ENCODE data around the gene NCBP2L.

Gene NCBP2L

DNA sequence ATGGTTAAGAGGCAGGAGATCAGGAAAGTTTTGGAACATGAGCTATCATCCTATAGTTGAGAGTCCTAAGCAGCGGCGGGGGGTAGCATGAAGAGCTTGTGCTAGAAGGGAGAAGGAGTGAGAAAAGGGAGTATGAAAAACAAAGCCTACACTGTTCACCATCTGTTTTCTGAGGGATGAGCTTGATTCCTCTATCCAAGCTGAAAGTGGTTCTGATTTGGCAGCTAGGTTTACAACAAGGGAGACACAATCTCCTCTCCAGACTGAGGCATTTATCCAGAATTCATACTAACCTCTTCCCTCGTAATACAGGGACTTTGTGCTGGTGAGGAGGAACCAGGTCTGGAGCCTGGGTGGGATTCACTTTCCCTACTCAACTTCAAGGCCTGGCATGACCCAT is 25.5 kb upstream of the NCBP2L start:
- TF ChIP-seq, protein P1, sequence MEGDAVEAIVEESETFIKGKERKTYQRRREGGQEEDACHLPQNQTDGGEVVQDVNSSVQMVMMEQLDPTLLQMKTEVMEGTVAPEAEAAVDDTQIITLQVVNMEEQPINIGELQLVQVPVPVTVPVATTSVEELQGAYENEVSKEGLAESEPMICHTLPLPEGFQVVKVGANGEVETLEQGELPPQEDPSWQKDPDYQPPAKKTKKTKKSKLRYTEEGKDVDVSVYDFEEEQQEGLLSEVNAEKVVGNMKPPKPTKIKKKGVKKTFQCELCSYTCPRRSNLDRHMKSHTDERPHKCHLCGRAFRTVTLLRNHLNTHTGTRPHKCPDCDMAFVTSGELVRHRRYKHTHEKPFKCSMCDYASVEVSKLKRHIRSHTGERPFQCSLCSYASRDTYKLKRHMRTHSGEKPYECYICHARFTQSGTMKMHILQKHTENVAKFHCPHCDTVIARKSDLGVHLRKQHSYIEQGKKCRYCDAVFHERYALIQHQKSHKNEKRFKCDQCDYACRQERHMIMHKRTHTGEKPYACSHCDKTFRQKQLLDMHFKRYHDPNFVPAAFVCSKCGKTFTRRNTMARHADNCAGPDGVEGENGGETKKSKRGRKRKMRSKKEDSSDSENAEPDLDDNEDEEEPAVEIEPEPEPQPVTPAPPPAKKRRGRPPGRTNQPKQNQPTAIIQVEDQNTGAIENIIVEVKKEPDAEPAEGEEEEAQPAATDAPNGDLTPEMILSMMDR (conservative IDR thresholded peaks at IDR 0.05; ENCODE audit: low read depth, low read length): no peak
- DNase-seq (ENCODE audit: low read depth): no peak
- no peak overlapping the region for H3K4me3 ChIP-seq (ENCODE audit: low read depth, low read length)

DNA sequence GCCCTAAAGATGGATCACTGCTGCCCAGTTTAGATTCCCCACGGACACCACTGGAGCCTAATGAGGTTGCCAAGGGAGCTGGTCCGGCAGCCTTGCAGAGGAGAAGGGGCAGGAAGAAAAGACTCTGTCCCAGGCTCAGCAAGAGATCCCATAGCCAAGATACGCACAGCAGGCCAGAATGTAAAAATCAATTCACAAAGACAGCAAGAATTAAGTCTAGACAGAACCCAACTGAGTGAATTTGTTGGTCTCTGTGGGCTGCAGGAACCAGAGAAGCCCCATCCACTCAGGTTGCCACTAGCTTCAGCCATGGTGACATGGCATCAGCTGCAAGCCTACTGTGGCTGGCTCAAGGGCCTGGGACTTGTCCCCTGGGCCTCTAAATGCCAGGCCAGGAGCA is 24.8 kb upstream of the NCBP2L start:
- DNase-seq (ENCODE audit: low read depth): no peak
- TF ChIP-seq, protein P1 (conservative IDR thresholded peaks at IDR 0.05; ENCODE audit: low read depth, low read length): no peak
- H3K4me3 ChIP-seq (ENCODE audit: low read depth, low read length): no peak overlapping the region

DNA sequence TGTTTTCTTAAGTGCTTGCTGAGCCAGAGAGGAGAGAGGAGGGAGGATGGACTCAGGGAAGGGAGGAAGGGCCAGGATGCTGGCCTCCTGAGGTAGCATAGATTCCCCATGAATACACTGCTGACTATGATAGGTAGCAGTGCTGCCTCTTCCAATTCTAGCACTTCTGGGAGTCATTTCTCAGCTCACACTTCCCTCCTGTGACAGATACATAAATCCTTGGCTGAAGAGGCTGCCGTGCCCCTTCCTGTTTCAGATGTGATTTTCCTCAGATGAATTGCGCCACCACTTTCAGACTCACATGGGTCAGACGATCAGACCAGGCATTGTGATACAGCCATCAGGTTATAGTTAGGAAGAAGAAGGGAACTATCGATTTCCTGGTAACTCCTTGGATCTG is 24.3 kb upstream of the NCBP2L start:
- no peak for DNase-seq (ENCODE audit: low read depth)

DNA sequence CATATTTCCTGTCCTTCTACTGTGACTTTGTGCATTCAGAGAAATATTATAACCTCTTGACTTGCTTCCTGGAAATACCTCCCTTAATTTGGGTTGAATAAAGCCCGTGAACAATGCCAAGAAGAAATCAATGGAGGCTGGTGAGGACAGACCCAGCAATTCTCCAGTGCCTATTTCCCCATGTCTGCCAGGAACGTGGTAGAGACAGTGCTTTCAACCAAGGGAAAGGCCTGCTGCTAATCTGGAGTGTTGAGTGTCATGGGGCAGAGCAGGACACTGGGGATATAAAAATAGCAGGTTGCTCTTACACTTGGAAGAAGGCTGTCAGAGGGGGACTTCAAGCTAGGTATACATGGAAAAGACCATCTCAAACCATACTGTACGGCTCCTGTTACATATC is 21.8 kb upstream of the NCBP2L start:
- TF ChIP-seq, protein P1 (conservative IDR thresholded peaks at IDR 0.05; ENCODE audit: low read depth, low read length): no peak
- H3K4me3 ChIP-seq (ENCODE audit: low read depth, low read length): no peak overlapping the region
- DNase-seq (ENCODE audit: low read depth): no peak

More for the DNA sequence above, 24.3 kb upstream of the NCBP2L start:
- TF ChIP-seq, protein P1 (conservative IDR thresholded peaks at IDR 0.05; ENCODE audit: low read depth, low read length): no peak
- H3K4me3 ChIP-seq (ENCODE audit: low read depth, low read length): no peak overlapping the region

DNA sequence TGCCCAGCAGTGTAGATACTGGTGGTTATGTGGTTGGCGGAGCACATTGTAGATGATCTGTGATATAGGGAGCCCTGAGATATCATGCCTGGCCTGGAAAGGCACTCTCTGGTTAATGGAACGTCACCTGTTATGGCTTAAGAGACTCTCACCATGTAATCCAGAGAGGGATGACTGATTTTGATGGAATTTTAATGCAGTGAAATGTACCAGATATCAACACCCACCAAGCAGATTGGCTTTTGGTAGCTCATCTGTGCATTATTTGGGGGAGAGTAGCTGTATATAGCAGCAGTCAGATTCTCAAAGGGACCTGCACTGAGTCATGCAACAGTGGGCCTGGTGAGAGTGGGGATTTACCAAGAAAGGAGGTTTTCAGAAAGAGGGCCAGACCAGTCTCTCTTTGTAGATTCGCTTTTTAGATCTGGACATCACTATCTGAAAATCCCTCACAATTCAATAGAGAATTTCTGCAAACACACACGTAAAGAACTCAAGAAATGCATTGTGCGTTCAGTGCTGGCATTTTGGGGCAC is 19.2 kb upstream of the NCBP2L start:
- no peak overlapping the region for H3K4me3 ChIP-seq (ENCODE audit: low read depth, low read length)
- no peak for DNase-seq (ENCODE audit: low read depth)
- TF ChIP-seq, protein P1 (conservative IDR thresholded peaks at IDR 0.05; ENCODE audit: low read depth, low read length): no peak

- TF ChIP-seq, protein P1 (conservative IDR thresholded peaks at IDR 0.05; ENCODE audit: low read depth, low read length): no peak
- no peak overlapping the region for H3K4me3 ChIP-seq (ENCODE audit: low read depth, low read length)
- no peak for DNase-seq (ENCODE audit: low read depth)
Observed at GRCh38 chrX:107760304-107761077, 17.0 kb upstream of the NCBP2L start.

GRCh38 chrX:107763647-107764046 is 13.9 kb upstream of the NCBP2L start:
- no peak overlapping the region for H3K4me3 ChIP-seq (ENCODE audit: low read depth, low read length)
- TF ChIP-seq, protein P1 (conservative IDR thresholded peaks at IDR 0.05; ENCODE audit: low read depth, low read length): no peak
- DNase-seq (ENCODE audit: low read depth): no peak

Measured in choroid plexus epithelial cell (primary cell).